ENCODE measurements around the gene SEC11A. TPM values are rescaled to one million over a fixed set of nuclear protein-coding genes. Genes with fewer than 3 reads are reported as not detected.

SEC11A gene
- total RNA-seq (10 to 100 TPM; 44.1 to 47.0 TPM), total RNA-seq (30.4 to 114 (median 65.0) reads per million in 172 experiments)
- 119 TPM for polyA plus RNA-seq (2013, experiment 1 of 2)
- 102 TPM for polyA plus RNA-seq (2013, experiment 2 of 2)

DNA sequence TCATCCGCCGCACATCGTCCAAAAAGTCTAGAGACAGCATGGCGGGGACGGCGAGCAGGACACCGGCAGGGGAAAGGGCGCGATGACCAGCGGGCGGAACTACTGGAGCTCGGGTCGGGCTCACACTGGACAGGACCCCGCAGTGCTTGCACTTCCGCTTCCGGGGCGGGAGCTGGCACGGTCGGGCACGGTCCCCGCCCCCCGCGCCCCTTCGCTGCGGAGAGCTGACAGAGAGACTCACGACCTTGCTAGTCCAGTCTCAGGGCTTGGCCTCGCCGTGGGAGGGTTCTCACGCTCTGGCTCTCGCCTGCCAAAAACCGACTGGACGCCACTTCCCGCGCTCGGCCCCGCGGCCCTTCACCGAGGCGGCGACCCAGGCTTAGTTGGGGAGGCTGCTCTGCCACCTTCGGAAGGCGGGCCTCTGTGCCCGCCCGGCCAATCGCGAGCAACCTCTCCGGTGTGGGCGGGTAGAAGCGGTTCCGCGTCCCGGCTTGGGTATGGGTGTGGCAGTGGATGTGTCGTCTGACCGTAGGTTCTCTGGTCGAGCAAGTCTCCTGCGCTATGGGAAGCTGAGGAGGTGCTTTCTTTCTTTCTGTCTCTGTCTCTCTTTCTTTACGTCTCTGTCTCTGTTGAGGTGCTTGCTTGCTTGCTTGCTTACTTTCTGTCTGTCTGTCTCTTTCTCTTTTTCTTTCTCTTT lies at the start of gene SEC11A:
SEC11A (minus strand) TSS at position 104 of the 697 bp plus-strand sequence; CDS start at position 40, 64 bp downstream.
- no peaks in the 10 kb centered on the region for H3K27me3 Mint-ChIP-seq
- peaks cover 60% of the 10 kb centered on the region for H3K4me1 Mint-ChIP-seq (ENCODE audit: low read depth)
- peaks cover 19% of the 10 kb centered on the region for H3K36me3 Mint-ChIP-seq (ENCODE audit: low read depth)
- H3K36me3 ChIP-seq (ENCODE audit: insufficient read depth, low read length): peaks cover 9% of the 10 kb centered on the region
- POLR2A ChIA-PET: interaction anchor here (0.6 to 10.0 kb wide), 40 partner anchors 9 to 1906 kb away, joined by 3 to 311 read pairs (median 5); partner anchors contain the start of genes NMB, PDE8A, WDR73 and ZNF592
- CTCF ChIA-PET: interaction anchor here (0.8 to 2.8 kb wide), 9 partner anchors 19 to 128 kb away, joined by 3 to 13 read pairs (median 5); partner anchors contain the start of genes NMB and ZNF592
- H3K27ac Mint-ChIP-seq: peak within 1 kb of the TSS; percentile 95
- no peaks in the 10 kb centered on the region for H3K9me3 ChIP-seq (ENCODE audit: control insufficient read depth in 1 of 2, insufficient read depth in 1 of 2, low read length in 2 of 2)
- peaks cover 46% of the 10 kb centered on the region for H3K4me1 ChIP-seq (ENCODE audit: insufficient read depth, low read length)
- no peaks in the 10 kb centered on the region for H3K27me3 ChIP-seq (ENCODE audit: control insufficient read depth in 1 of 2, insufficient read depth in 2 of 2, low read length in 2 of 2)
- H3K27ac ChIP-seq (ENCODE audit: low read depth in 1 of 2, low read length in 2 of 2): peak within 1 kb of the TSS; percentile 70 to 74
- DNase-seq (peak; percentile 83 to 95 (median 89)), ATAC-seq (ENCODE audit: poor library complexity) (peak; percentile 95)
- peak within 1 kb of the TSS; percentile 93 for H3K4me3 Mint-ChIP-seq
- TF ChIP-seq, protein P1, sequence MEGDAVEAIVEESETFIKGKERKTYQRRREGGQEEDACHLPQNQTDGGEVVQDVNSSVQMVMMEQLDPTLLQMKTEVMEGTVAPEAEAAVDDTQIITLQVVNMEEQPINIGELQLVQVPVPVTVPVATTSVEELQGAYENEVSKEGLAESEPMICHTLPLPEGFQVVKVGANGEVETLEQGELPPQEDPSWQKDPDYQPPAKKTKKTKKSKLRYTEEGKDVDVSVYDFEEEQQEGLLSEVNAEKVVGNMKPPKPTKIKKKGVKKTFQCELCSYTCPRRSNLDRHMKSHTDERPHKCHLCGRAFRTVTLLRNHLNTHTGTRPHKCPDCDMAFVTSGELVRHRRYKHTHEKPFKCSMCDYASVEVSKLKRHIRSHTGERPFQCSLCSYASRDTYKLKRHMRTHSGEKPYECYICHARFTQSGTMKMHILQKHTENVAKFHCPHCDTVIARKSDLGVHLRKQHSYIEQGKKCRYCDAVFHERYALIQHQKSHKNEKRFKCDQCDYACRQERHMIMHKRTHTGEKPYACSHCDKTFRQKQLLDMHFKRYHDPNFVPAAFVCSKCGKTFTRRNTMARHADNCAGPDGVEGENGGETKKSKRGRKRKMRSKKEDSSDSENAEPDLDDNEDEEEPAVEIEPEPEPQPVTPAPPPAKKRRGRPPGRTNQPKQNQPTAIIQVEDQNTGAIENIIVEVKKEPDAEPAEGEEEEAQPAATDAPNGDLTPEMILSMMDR (IDR thresholded peaks at IDR 0.05): no peak
- H3K4me3 ChIP-seq (ENCODE audit: low read length): peak within 1 kb of the TSS; percentile 99
- intact Hi-C loops (cut with DNase I, micrococcal nuclease): loop anchor here (1.0 to 2.0 kb wide), 4 partner anchors 13 to 61 kb away; partner anchors contain the start of genes ZNF592 (in 2 of the 2) and WDR73 (in 1 of the 2)
- H3K9me3 Mint-ChIP-seq: no peaks in the 10 kb centered on the region

DNA sequence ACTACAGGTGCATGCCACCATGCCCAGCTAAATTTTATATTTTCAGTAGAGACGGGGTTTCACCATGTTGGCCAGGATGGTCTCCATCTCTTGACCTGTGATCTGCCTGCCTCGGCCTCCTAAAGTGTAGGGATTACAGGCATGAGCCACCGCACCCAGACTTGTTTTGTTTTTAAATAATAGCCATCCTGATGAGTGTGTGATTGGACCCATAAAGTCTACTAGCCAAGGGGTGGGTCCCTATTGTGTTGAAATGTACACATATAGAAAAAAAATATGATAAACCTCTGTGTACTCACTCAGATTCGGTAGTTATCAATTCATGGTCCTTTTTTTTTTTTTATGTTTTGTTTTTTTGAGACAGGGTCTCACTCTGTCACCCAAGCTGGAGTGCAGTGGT lies 49.7 kb upstream of the SEC11A start:
- TF ChIP-seq, protein P1 (IDR thresholded peaks at IDR 0.05): no peak
- Histone ChIP-seq H3K9me3 (ENCODE audit: control insufficient read depth in 1 of 2, insufficient read depth in 1 of 2, low read length in 2 of 2) (no peaks in the 10 kb centered on the region), H3K27ac (ENCODE audit: low read depth in 1 of 2, low read length in 2 of 2) (no peak overlapping the region), H3K36me3 (ENCODE audit: insufficient read depth, low read length) (peaks cover 55% of the 10 kb centered on the region), H3K27me3 (ENCODE audit: control insufficient read depth in 1 of 2, insufficient read depth in 2 of 2, low read length in 2 of 2) (no peaks in the 10 kb centered on the region), H3K4me3 (ENCODE audit: low read length) (no peak overlapping the region), H3K4me1 (ENCODE audit: insufficient read depth, low read length) (peaks cover 22% of the 10 kb centered on the region)
- peaks cover 17% of the 10 kb centered on the region for H3K4me1 Mint-ChIP-seq (ENCODE audit: low read depth)
- H3K4me3 Mint-ChIP-seq: no peak overlapping the region
- intact Hi-C loops (cut with DNase I, micrococcal nuclease): no loop called here
- peaks cover 55% of the 10 kb centered on the region for H3K36me3 Mint-ChIP-seq (ENCODE audit: low read depth)
- CTCF ChIA-PET: interaction anchor here (0.6 to 1.1 kb wide), 2 partner anchors 14 to 35 kb away, joined by 3 read pairs; no protein-coding TSS in a partner anchor
- no peaks in the 10 kb centered on the region for H3K9me3 Mint-ChIP-seq
- POLR2A ChIA-PET: no interaction called here
- DNase-seq (no peak), ATAC-seq (ENCODE audit: poor library complexity) (no peak)
- H3K27ac Mint-ChIP-seq: peak overlapping the region; percentile 18
- H3K27me3 Mint-ChIP-seq: no peaks in the 10 kb centered on the region

DNA sequence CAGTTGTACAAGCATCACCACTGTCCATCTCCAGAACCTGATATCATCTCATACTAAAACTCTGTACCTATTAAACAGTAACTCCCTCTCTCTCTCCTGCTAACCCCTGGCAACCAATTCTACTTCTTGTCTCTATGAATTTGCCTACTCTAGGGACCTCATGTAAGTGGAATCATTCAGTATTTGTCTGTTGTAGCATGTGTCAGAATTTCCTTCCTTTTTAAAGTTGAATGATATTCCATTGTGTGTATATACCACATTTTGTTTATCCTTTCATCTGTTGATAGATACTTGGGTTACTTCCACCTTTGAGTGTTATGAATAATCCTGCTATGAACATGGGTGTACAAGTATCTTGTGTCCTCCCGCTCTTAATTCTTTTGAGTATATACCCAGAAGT lies 49.0 kb upstream of the SEC11A start:
- ChIA-PET POLR2A (no interaction called here), CTCF (interaction anchor here (1.1 kb wide), 1 partner anchor 13 kb away, joined by 3 read pairs; no protein-coding TSS in a partner anchor)
- Mint-ChIP-seq H3K27ac (peak overlapping the region; percentile 38), H3K4me3 (no peak overlapping the region), H3K4me1 (ENCODE audit: low read depth) (peaks cover 11% of the 10 kb centered on the region), H3K9me3 (no peaks in the 10 kb centered on the region), H3K27me3 (no peaks in the 10 kb centered on the region), H3K36me3 (ENCODE audit: low read depth) (peaks cover 52% of the 10 kb centered on the region)
- intact Hi-C loops (cut with DNase I, micrococcal nuclease): loop anchor here in 1 of 2 experiments (5.0 kb wide), 1 partner anchor 108 kb away; the partner anchor contains the start of gene NMB
- H3K4me3 ChIP-seq (ENCODE audit: low read length): no peak overlapping the region
- DNase-seq (no peak), ATAC-seq (ENCODE audit: poor library complexity) (no peak)
- peaks cover 29% of the 10 kb centered on the region for H3K4me1 ChIP-seq (ENCODE audit: insufficient read depth, low read length)
- H3K36me3 ChIP-seq (ENCODE audit: insufficient read depth, low read length): peaks cover 55% of the 10 kb centered on the region
- TF ChIP-seq, protein P1 (IDR thresholded peaks at IDR 0.05): no peak
- H3K27ac ChIP-seq (ENCODE audit: low read depth in 1 of 2, low read length in 2 of 2): no peak overlapping the region
- H3K9me3 ChIP-seq (ENCODE audit: control insufficient read depth in 1 of 2, insufficient read depth in 1 of 2, low read length in 2 of 2): no peaks in the 10 kb centered on the region
- no peaks in the 10 kb centered on the region for H3K27me3 ChIP-seq (ENCODE audit: control insufficient read depth in 1 of 2, insufficient read depth in 2 of 2, low read length in 2 of 2)
